Gastrocnemius medialis (tissue), 4 donors: ENCODE data around the gene RTL1. TPM values are rescaled to one million over a fixed set of nuclear protein-coding genes. Genes with fewer than 3 reads are reported as not detected.

Source experiments
- ATAC-seq, 2 donors: fragments of 150-250 bp; one replicate each; pipeline ENCODE4 v1.9.1; 2016
- DNase-seq, 2 donors: peaks; one replicate each; pipeline ENCODE4 v3.0.0-alpha.2; 2019
- H3K27ac ChIP-seq, 4 donors: fragments of 200-600 bp; sonication (generic); 1 replicate in 1 of 4; 2 replicates in 3 of 4; pipeline ENCODE4 v1.5.1; 2016 to 2018; ENCODE audit warnings: mild to moderate bottlenecking in 2 of 4, moderate library complexity in 1 of 4
- H3K27me3 ChIP-seq, 3 donors: fragments of 200-600 bp; sonication (generic) in 2 of 3; 1 replicate in 1 of 3; 2 replicates in 2 of 3; pipeline versions ENCODE4 v1.5.1 to v1.6.0; 2016 to 2019; ENCODE audit warnings: mild to moderate bottlenecking in 1 of 3, moderate library complexity in 1 of 3
- H3K36me3 ChIP-seq, 2 donors: fragments of 200-600 bp; sonication (generic) in 1 of 2; one replicate each; pipeline ENCODE4 v1.5.1; 2017 to 2018
- H3K4me1 ChIP-seq, 2 donors: fragments of 200-600 bp; sonication (generic) in 1 of 2; one replicate each; pipeline ENCODE4 v1.5.1; 2016 to 2017; ENCODE audit warnings: mild to moderate bottlenecking in 2 of 2
- H3K4me3 ChIP-seq, 4 donors: fragments of 200-600 bp; sonication (generic) in 3 of 4; 1 replicate in 1 of 4; 2 replicates in 3 of 4; pipeline ENCODE4 v1.5.1; 2016 to 2019; ENCODE audit warnings: mild to moderate bottlenecking in 2 of 4
- H3K9me3 ChIP-seq, 3 donors: fragments of 200-600 bp; sonication (generic) in 2 of 3; 1 replicate in 1 of 3; 2 replicates in 2 of 3; pipeline ENCODE4 v1.5.1; 2016 to 2019
- POLR2A ChIP-seq, 2 donors: fragments of 450-650 bp; IDR thresholded peaks; one replicate each; pipeline ENCODE4 v1.6.1; 2017; ENCODE audit warnings: antibody characterized with exemption in 2 of 2, mild to moderate bottlenecking in 2 of 2, moderate library complexity in 2 of 2
- in situ Hi-C, 4 donors: fragments of 200-750 bp; cut with MboI; loops; one replicate each; pipeline versions ENCODE4 v1.15.0 to v1.8.0; 2017; ENCODE audit warnings: low sequenced_read_pairs in 4 of 4
- intact Hi-C: fragments of 100-400 bp; cut with DNase I; formaldehyde crosslinking; loops from one replicate; pipeline ENCODE4 v1.15.1; 2023; ENCODE audit warnings: low total_unique reads
- microRNA counts, 2 donors: library from miRNA; unstranded; fragments of <30 nt; microRNA quantifications; one replicate each; lab custom pipeline; 2016
- microRNA-seq, 2 donors: library from miRNA; unstranded; fragments of <30 nt; microRNA quantifications; one replicate each; pipeline ENCODE4, GENCODE V29; 2016; ENCODE audit warnings: borderline replicate concordance in 2 of 2
- total RNA-seq, 4 donors: library from RNA; depleted of rRNA; stranded (reverse); fragments of >200 nt; gene quantifications; one replicate each; pipeline versions ENCODE4 v1.1.0 to v1.2.3, GENCODE V29; 2016
- TF ChIP-seq, protein P1 (sequence below), 5 experiments: fragments of 450-650 bp in 3 of 5; fragments of 200-600 bp in 2 of 5; sonication (generic) in 2 of 5; IDR thresholded peaks in 4 of 5; conservative IDR thresholded peaks in 1 of 5; 1 replicate in 4 of 5; 2 replicates in 1 of 5; pipeline ENCODE4 v1.5.1; 2016 to 2019; ENCODE audit warnings: antibody characterized with exemption in 5 of 5, mild to moderate bottlenecking in 3 of 5, moderate library complexity in 3 of 5

RTL1 gene
- total RNA-seq, 4 donors from 2014 or later = not detected

- TF ChIP-seq POLR2A (IDR thresholded peaks at IDR 0.05) = no peak
- TF ChIP-seq, protein P1, sequence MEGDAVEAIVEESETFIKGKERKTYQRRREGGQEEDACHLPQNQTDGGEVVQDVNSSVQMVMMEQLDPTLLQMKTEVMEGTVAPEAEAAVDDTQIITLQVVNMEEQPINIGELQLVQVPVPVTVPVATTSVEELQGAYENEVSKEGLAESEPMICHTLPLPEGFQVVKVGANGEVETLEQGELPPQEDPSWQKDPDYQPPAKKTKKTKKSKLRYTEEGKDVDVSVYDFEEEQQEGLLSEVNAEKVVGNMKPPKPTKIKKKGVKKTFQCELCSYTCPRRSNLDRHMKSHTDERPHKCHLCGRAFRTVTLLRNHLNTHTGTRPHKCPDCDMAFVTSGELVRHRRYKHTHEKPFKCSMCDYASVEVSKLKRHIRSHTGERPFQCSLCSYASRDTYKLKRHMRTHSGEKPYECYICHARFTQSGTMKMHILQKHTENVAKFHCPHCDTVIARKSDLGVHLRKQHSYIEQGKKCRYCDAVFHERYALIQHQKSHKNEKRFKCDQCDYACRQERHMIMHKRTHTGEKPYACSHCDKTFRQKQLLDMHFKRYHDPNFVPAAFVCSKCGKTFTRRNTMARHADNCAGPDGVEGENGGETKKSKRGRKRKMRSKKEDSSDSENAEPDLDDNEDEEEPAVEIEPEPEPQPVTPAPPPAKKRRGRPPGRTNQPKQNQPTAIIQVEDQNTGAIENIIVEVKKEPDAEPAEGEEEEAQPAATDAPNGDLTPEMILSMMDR (IDR thresholded peaks at IDR 0.05 in 4 of 5, conservative IDR thresholded peaks at IDR 0.05 in 1 of 5) = no peak
- Histone ChIP-seq H3K9me3 (no peaks in the 10 kb centered on the region), H3K4me3 (no peak overlapping the region), H3K27me3 (peaks cover 18 to 30% (median 26%) of the 10 kb centered on the region in 3 donors), H3K4me1 (no peaks in the 10 kb centered on the region), H3K27ac (no peak overlapping the region), H3K36me3 (no peaks in the 10 kb centered on the region)
- in situ Hi-C loops (no loop called here), intact Hi-C loops (no loop called here)
- DNase-seq (no peak), ATAC-seq (no peak)
These were observed 72.8 kb downstream of the RTL1 start for GRCh38 chr14:100830681-100831080.

MicroRNAs within 50 kb of the gene (microRNA counts, 767-probe panel; counts per million panel counts)
- microRNA hsa-miR-127-3p (lab: Ali Mortazavi, UCI) (356 to 448 counts per million in 2 donors), microRNA hsa-miR-127-5p (lab: Ali Mortazavi, UCI) (356 to 448 counts per million in 2 donors), microRNA hsa-miR-136-5p (lab: Ali Mortazavi, UCI) (356 to 448 counts per million in 2 donors), microRNA hsa-miR-337-3p (lab: Ali Mortazavi, UCI) (356 to 448 counts per million in 2 donors), microRNA hsa-miR-337-5p (lab: Ali Mortazavi, UCI) (356 to 448 counts per million in 2 donors), microRNA hsa-miR-370 (lab: Ali Mortazavi, UCI) (356 to 448 counts per million in 2 donors), microRNA hsa-miR-431-5p (lab: Ali Mortazavi, UCI) (356 to 448 counts per million in 2 donors), microRNA hsa-miR-432-5p (lab: Ali Mortazavi, UCI) (356 to 448 counts per million in 2 donors), microRNA hsa-miR-433 (lab: Ali Mortazavi, UCI) (356 to 448 counts per million in 2 donors), microRNA hsa-miR-493-3p (lab: Ali Mortazavi, UCI) (356 to 448 counts per million in 2 donors), microRNA hsa-miR-665 (lab: Ali Mortazavi, UCI) (356 to 448 counts per million in 2 donors), microRNA hsa-miR-770-5p (lab: Ali Mortazavi, UCI) (356 to 448 counts per million in 2 donors)

Small RNA genes within 50 kb of the gene (microRNA-seq; reads per million reads assigned to microRNA genes)
- gene MIR127 (438 to 482 reads per million in 2 donors), gene MIR136 (14.2 to 21.3 reads per million in 2 donors), gene MIR337 (122 to 160 reads per million in 2 donors), gene MIR370 (5.1 to 13.0 reads per million in 2 donors), gene MIR431 (1.7 to 7.1 reads per million in 2 donors), gene MIR432 (31.9 to 38.4 reads per million in 2 donors), gene MIR433 (18.8 to 41.4 reads per million in 2 donors), gene MIR493 (154 to 224 reads per million in 2 donors), gene MIR665 (0 reads per million in 2 donors)

Other genes starting within 250 kb of the RTL1 start
- 1 to 10 TPM in 3 of 4 donors, under 1 TPM in 1; 0.53 to 5.1 (median 3.5) TPM for gene DLK1, start 176.8 kb downstream of the RTL1 start, total RNA-seq
- gene MEG3, start 77.6 kb downstream of the RTL1 start, total RNA-seq = 10 to 100 TPM in 1 of 4 donors, 1 to 10 TPM in 3; 2.7 to 30.7 (median 5.2) TPM